ENCODE results near the gene ESPN.

Gene ESPN

GRCh38 chr1:6508816-6509189, 84.2 kb downstream of the ESPN start:
- no peak for TF ChIP-seq CTCF (IDR thresholded peaks at IDR 0.05; ENCODE audit: low read depth, low read length, missing control alignments)
- no peak overlapping the region for H3K4me3 ChIP-seq (ENCODE audit: low read depth, low read length)
- no peak for DNase-seq (ENCODE audit: low read depth)

- no peak for TF ChIP-seq CTCF (IDR thresholded peaks at IDR 0.05; ENCODE audit: low read depth, low read length, missing control alignments)
- no peak overlapping the region for H3K4me3 ChIP-seq (ENCODE audit: low read depth, low read length)
- no peak for DNase-seq (ENCODE audit: low read depth)
These were observed 84.8 kb downstream of the ESPN start for GRCh38 chr1:6509220-6509918.

GRCh38 chr1:6509919-6510291, 85.3 kb downstream of the ESPN start:
- no peak for TF ChIP-seq CTCF (IDR thresholded peaks at IDR 0.05; ENCODE audit: low read depth, low read length, missing control alignments)
- no peak for DNase-seq (ENCODE audit: low read depth)

GRCh38 chr1:6510493-6510892, 85.9 kb downstream of the ESPN start:
- no peak overlapping the region for H3K4me3 ChIP-seq (ENCODE audit: low read depth, low read length)
- TF ChIP-seq CTCF (IDR thresholded peaks at IDR 0.05; ENCODE audit: low read depth, low read length, missing control alignments): no peak

More at GRCh38 chr1:6509919-6510291, 85.3 kb downstream of the ESPN start:
- no peak overlapping the region for H3K4me3 ChIP-seq (ENCODE audit: low read depth, low read length)

More at GRCh38 chr1:6510493-6510892, 85.9 kb downstream of the ESPN start:
- DNase-seq (ENCODE audit: low read depth): no peak

All from GM12864 (cell line).